ENCODE data around the gene BABAM1.
A peak's percentile ranks its signal among the peaks of the same experiment; 100 is the strongest.
"Not testable (repeated sequence)": the region's sequence is repeated elsewhere in the genome, so short reads cannot be mapped to it uniquely, and the experiment has no call there.

BABAM1 gene

GRCh38 chr19:17275441-17276175 lies 8.4 kb downstream of the BABAM1 start:
- no peak for DNase-seq

GRCh38 chr19:17279436-17279835 lies 12.2 kb downstream of the BABAM1 start:
- no peak for DNase-seq

GRCh38 chr19:17281391-17282304 lies 14.4 kb downstream of the BABAM1 start, which contains the start of gene ANKLE1:
Gene ANKLE1 (plus strand): TSS chr19:17281901. CDS start chr19:17281921, 20 bp downstream.
- no peak for DNase-seq

- DNase-seq = peak; percentile 29
Measured at GRCh38 chr19:17282488-17283125, 15.4 kb downstream of the BABAM1 start.

- no peak for DNase-seq
Measured at GRCh38 chr19:17283504-17283996, 16.3 kb downstream of the BABAM1 start.

GRCh38 chr19:17285415-17286135 lies 18.3 kb downstream of the BABAM1 start:
- no peak for DNase-seq

GRCh38 chr19:17286263-17286662 lies 19.0 kb downstream of the BABAM1 start:
- no peak for DNase-seq

- no peak for DNase-seq
Measured at GRCh38 chr19:17286752-17287151, 19.5 kb downstream of the BABAM1 start.

- DNase-seq = no peak
Measured at GRCh38 chr19:17289489-17289888, 22.2 kb downstream of the BABAM1 start.

- DNase-seq = peak; percentile 73
Measured at GRCh38 chr19:17292301-17293074, 25.2 kb downstream of the BABAM1 start.

- no peak for DNase-seq
Measured at GRCh38 chr19:17293605-17294004, 26.4 kb downstream of the BABAM1 start.

- no peak for DNase-seq
Measured at GRCh38 chr19:17294051-17294891, 27.0 kb downstream of the BABAM1 start.

GRCh38 chr19:17295551-17295950 lies 28.3 kb downstream of the BABAM1 start:
- DNase-seq = not testable (repeated sequence)

- DNase-seq = no peak
Measured at GRCh38 chr19:17296273-17296672, 29.0 kb downstream of the BABAM1 start.

- no peak for DNase-seq
Measured at GRCh38 chr19:17296976-17297375, 29.7 kb downstream of the BABAM1 start.

GRCh38 chr19:17300992-17301619 lies 33.9 kb downstream of the BABAM1 start:
- DNase-seq = no peak

- no peak for DNase-seq
Measured at GRCh38 chr19:17302391-17303166, 35.3 kb downstream of the BABAM1 start.

GRCh38 chr19:17303167-17303939 lies 36.1 kb downstream of the BABAM1 start, which contains the start of gene ABHD8:
Gene ABHD8 (minus strand): TSS chr19:17303425. CDS start chr19:17301616, 1,809 bp downstream.
- peak; percentile 73 for DNase-seq

GRCh38 chr19:17303940-17304267 lies 36.7 kb downstream of the BABAM1 start:
- DNase-seq = no peak
